CD4-positive, alpha-beta T cell treated with Interleukin-21 for 1 hour (primary cell): ENCODE results near the gene XPR1.
"Not testable (repeated sequence)": the region's sequence is repeated elsewhere in the genome, so short reads cannot be mapped to it uniquely, and the experiment has no call there.

Experiments
- DNase-seq: peaks from one replicate; pipeline ENCODE4 v3.0.0-alpha.2; 2020

The XPR1 gene

GRCh38 chr1:180842491-180843275, 210.9 kb downstream of the XPR1 start:
- DNase-seq, result no peak

- no peak for DNase-seq
Measured at GRCh38 chr1:180845352-180845751, 213.5 kb downstream of the XPR1 start.

DNA sequence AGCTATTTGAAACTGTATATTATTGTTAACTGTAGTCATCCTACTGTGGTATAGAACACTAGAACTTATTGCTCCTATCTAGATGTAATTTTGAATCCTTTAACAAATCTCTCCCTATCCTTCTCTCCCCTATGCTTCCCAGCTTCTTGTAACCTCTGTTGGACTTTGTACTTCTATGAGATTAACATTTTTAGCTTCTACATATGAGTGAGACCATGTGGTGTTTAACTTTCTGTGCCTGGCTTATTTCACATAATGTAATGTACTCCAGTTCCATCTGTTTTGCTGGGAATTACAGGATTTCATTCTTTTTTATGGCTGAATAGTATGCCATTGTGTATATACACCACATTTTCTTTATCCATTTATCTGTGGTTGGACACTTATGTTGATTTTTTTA, 216.4 kb downstream of the XPR1 start:
- DNase-seq, result no peak

GRCh38 chr1:180849031-180849775, 217.4 kb downstream of the XPR1 start:
- no peak for DNase-seq

DNA sequence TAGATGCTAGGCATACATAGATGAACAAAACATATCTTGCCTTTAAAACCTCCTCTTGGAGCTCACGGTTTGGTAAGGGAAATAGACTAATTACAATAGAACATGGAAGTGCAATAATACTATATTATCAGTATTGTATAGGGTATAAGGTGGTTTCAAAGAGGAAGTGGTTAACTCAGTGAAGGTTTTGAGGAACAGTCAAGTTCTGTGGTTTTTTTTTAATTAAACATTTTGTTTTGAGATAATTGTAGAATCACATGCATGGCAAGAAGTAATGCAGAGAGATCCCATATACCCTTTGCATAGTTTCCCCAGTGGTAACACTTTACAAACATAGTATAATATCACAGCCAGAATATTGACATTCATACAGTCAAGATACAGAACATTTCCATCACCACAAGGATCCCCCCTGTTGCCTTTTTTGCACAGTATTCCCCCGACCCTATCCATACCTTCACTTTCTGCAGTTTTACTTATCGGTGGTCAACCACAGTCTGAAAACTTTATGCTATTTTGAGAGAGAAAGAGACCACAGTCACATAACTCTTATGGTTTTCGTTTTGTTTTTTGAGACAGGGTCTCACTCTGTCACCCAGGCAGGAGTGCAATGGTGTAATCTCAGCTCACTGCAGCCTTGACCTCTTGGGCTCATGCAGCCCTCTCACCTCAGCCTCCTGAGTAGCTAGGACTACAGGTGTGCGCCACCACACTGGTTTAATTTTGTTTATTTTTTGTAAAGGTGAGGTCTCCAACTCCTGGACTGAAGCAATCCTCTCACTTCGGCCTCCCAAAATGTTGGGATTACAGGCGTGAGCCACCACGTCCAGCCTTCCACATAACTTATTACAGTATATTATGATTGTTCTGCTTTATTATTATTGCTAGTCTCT, 220.4 kb downstream of the XPR1 start:
- no peak for DNase-seq

GRCh38 chr1:180854001-180854400, 222.2 kb downstream of the XPR1 start:
- DNase-seq, result no peak

DNA sequence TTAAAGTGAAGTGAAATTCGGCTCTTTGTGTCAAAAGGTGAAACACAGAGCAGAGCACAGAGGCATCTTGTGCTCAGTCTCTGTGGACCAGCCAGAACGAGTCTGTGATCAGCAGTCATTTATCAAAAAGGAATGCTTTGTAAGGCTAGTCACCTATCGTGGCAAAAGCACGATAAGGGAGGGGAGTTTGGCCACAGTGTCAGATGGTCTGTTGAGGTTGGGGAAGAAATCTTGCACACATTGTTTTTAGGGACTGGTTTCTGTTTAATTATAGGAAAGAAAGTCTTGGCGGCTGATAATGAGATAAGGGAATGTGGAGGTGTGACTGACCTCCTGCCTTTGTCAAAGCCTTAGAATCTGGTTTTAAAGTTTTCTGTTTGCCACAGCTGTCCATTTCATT, 222.6 kb downstream of the XPR1 start:
- DNase-seq, result no peak

DNA sequence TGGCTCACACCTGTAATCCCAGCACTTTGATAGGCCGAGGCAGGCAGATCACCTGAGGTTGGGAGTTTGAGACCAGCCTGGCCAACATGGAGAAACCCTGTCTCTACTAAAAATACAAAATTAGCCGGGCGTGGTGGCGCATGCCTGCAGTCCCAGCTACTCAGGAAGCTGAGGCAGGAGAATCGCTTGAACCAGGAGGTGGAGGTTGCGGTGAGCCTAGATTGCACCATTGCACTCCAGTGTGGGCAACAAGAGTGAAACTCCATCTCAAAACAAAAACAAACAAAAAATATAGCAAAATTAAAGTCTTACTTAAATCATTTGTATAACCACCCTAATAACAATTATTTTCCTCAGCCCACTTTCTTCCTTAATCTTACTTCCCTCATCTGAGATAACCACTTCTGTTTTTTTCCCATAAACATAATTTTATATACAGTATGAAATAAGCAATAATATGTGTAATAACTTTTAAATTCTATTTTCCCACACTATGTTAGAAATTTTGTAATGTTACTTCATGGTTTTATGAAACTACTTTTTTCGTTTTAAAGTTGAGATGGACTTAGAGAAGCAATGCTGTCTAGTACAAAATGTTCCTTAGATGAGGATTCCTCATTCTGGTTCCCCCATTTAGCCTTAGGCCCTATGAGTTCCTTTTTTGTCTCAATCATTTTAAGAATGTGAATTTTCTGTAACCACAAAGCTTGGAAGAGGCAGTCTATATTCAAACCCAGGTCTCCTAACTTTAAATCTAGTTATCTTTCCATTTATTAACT, 226.3 kb downstream of the XPR1 start:
- not testable (repeated sequence) for DNase-seq

DNA sequence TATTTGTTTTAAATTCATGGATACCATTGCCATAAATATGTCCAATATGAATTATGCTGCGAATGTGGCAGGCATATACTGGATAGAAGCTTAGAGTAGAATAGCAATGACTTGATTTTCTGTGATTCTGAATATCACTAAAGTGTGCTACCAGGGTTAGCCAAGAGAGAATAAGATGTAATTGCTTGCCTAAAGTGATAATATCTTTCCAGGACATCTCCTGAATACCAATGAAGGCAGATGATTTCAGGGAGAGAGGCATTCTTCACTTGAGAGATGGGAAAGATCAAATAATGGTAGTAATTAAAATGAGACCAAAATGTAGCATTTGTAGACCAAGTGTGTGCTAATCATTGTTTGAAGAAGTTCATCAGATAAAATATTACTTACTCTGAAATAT, 227.5 kb downstream of the XPR1 start:
- no peak for DNase-seq

- no peak for DNase-seq
Measured at GRCh38 chr1:180860535-180860934, 228.7 kb downstream of the XPR1 start.

DNA sequence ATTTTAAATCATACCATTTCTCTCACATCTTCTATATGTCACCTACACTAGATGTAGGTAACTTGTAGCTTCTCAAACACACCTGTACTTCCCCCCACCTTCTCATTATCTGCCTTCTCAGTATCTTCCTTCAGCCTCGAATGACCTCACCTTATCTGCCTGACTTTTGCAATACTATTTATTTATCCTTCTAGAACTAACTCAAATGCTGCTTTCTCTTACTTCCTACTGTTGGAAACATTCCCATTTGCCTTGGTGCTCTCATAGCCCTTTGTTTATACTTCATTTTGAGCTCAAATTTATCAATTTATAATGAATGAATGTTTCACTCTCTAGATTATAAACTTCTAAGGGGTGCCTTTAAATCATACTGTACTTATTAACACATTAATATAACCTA, 230.5 kb downstream of the XPR1 start:
- DNase-seq, result no peak

DNA sequence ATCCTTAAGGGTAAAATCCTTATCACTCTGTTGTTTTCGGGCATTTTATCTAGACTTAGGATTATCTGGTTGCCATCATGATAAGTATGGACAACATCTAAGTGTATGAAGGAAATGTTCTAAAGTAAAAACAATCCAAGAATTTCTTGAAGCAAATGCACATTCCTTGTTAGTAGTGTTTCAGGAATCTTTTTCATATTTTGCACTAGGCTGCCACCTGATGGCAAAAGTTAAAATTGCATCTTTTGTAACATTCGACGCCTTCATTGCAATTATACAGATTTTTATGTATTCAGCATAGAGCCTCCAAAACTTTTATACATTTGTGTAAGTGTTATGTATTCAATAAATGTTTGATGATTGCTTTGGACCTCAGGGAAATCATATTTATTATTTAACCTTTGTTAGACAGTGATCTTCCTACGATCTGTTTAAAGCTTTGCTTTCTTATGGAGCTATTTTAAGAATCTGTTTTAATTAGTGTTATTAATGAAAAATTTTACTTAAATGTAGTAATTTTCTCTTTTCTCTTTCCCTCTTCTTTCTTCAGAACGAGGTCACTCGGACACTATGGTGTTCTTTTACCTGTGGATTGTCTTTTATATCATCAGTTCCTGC, 231.4 kb downstream of the XPR1 start:
- DNase-seq, result peak; percentile 56

DNA sequence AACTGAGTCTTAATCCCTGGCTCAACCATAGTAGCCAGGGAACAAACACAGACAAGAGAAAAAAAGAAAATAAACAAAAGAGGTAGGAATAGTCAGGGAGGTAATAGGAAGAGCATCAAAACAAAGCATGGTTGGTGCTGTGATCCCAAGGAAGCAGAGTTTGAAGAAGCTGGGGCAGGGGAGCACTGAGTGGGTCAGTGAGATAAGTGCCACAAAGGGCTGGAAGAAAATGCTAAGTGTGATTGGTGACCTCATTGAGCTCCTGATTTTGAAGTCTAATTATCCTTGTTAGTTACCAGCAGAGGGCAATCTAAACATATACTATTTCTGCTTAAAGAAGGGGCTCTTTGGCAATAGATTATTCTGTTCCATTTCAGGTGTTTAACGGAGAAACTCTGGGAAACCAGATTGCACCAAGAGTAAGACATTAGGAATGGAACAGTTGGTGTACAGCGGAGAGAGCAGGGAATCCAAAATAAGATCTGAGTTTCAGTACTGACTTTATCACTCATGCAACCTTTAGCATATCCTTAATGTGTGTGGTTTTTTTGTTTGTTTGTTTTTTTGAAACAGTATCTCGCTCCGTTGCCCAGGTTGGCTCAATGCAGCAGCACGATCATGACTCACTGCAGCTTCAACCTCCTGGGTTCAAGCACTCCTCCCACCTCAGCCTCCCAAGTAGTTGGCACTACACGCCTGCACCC, 250.1 kb downstream of the XPR1 start:
- peak; percentile 18 for DNase-seq

DNA sequence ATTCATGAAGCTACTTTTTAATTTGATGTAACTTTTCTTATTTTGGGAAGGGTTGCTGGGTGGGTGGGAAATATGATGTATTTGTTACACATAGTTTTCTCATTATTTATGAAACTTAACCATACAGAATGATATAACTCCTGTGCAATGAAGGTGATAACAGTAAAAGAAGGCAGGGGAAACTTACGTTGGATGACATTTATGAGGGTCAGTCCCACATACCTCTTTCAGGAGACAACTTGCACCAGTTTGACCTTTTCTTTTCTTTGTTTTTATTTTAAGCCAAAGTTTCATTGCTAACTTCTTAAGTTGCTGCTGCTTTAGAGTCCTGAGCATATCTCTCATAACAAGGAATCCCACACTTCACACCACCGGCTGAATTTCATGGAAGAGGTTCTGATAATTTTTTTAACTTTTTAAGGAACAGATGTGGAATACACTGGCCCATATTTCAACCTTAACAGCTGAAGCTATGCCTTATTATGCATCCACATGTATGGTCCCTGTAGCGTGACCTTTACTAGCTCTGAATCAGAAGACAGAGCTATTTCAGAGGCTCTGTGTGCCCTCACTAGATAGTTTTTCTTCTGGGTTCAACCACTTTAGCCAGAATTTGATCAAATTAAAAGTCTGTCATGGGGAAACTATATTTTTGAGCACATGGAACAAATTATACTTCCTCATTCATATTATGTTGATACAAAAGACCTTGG, 252.9 kb downstream of the XPR1 start:
- no peak for DNase-seq

DNA sequence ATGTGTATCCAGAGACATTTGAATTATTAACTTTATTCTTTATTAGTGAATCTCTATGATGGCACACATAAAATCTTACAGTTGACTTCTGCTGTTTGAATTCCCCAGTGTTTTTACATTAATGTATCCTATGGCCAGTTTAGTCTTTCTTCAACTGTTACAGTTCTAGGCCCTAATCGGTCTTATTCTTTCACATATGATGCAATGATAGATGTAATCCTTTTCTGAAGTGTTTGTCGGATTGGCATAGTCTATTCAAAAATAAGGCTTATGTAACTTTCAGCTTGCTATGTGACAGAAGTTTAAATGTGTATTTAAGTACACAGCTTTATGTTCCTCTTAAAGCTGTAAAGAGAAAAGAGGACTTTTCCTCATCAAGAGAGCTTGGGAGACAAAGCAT, 254.5 kb downstream of the XPR1 start:
- no peak for DNase-seq

GRCh38 chr1:180887841-180888240, 256.0 kb downstream of the XPR1 start:
- no peak for DNase-seq

DNA sequence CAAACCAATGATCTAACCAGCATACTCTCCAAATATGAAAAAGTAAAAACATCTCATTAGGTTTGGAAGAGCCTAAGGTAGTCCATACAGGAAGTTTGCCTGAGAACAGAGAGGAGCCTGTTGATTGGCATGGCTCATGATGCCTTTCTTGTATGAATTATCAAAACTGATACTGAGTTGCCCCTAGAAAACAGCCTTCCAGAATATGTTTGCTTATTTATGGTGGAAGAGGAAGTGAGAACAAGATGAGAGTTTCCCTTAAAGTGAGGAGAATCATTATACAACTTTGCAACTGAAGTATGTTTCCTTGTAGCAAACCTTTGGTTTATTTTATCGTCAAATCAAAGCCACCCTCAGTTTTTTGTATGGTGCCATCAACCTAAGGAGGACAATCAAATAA, 257.0 kb downstream of the XPR1 start:
- DNase-seq, result no peak

DNA sequence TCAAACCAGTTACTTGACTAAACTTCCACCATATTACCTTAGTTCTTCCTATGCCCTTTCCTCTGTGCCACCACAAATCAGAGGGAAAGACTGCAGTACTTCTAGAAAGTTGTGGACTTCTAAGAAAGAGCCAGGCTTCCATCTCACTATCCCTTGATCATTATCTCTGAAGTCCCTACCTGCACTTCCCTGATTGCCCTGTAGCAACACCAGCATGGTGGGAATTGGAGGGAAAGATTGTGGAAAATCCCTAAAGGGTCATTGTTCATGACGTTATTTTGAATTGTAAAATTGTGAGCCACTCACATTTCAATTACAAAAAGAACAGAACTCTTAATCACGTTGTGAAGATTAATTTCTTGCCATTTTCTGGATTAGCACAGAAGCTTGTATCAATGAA, 257.5 kb downstream of the XPR1 start:
- no peak for DNase-seq

GRCh38 chr1:180892272-180892671, 260.4 kb downstream of the XPR1 start:
- no peak for DNase-seq

DNA sequence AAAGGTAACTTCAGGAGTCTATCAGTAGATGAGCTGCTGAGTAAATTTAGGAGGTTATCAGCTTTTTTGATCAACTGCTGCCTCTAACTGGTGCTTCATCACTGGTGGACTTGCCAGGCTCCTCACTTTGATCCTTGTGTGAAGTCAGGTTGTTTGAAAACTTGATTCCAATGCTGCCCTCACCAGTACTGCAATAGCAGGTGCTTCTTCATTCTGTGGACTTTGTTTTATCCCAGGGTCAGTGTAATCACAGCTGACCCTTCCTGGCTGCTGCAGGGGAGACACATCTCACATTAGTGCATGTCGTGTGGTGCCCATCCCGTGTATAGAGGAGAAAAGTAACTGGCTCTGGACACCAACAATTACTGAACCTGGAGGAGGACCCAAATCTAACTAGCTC, 260.9 kb downstream of the XPR1 start:
- no peak for DNase-seq

GRCh38 chr1:180893614-180894013, 261.8 kb downstream of the XPR1 start:
- DNase-seq, result no peak
